OCI-LY7 (cell line): Measurements from ENCODE around the gene HOXB6. TPM values are rescaled to one million over a fixed set of nuclear protein-coding genes. Genes with fewer than 3 reads are reported as not detected.

ENCODE experiments used
- BruUV-seq: library from RNA; stranded (reverse); fragments of 400-500 nt; replicated peaks from 2 replicates; lab custom pipeline; 2021; lab: Mats Ljungman, UMichigan
- CTCF ChIA-PET: fragments of 300-600 bp; sonication (Branson Sonifier 250); formaldehyde crosslinking; loops from one replicate; lab custom pipeline; 2022; ENCODE audit warnings: antibody characterized with exemption; ENCODE audit not compliant: unreplicated experiment; lab: Charles Lee
- POLR2A ChIA-PET: fragments of 300-600 bp; sonication (Branson Sonifier 250); formaldehyde crosslinking; loops from one replicate; lab custom pipeline; 2022; ENCODE audit warnings: antibody characterized with exemption; lab: Charles Lee
- DNase-seq: peaks from one replicate; pipeline ENCODE4 v3.0.0-alpha.2; 2015; ENCODE audit warnings: low spot score
- H2AFZ ChIP-seq: fragments of 200-600 bp; sonication (generic), shearing (Covaris generic); 2 replicates; pipeline ENCODE4 v1.6.1; 2014; ENCODE audit warnings: mild to moderate bottlenecking, antibody characterized with exemption, low read length, moderate library complexity
- H3K27ac ChIP-seq: fragments of 200-600 bp; sonication (generic); 2 replicates; pipeline ENCODE4 v1.5.1; 2014; ENCODE audit warnings: mixed run types, low read depth, mild to moderate bottlenecking, moderate library complexity, low read length, inconsistent platforms; ENCODE audit not compliant: poor library complexity, severe bottlenecking
- H3K36me3 ChIP-seq: fragments of 200-600 bp; sonication (generic); 2 replicates; pipeline ENCODE4 v1.6.1; 2014; ENCODE audit warnings: mild to moderate bottlenecking, antibody characterized with exemption, low read length, moderate library complexity, mixed read lengths; ENCODE audit not compliant: insufficient read depth
- H3K4me1 ChIP-seq: fragments of 200-600 bp; sonication (generic); 2 replicates; pipeline ENCODE4 v1.5.1; 2014; ENCODE audit warnings: mild to moderate bottlenecking, low read length; ENCODE audit not compliant: insufficient read depth, poor library complexity, severe bottlenecking
- H3K4me2 ChIP-seq: fragments of 200-600 bp; sonication (generic); 2 replicates; pipeline ENCODE4 v1.6.1; 2014; ENCODE audit warnings: mild to moderate bottlenecking, low read length
- H3K4me3 ChIP-seq: fragments of 200-600 bp; sonication (generic); 2 replicates; pipeline ENCODE4 v1.5.1; 2014; ENCODE audit warnings: mild to moderate bottlenecking, low read depth, low read length; ENCODE audit not compliant: poor library complexity, severe bottlenecking
- H3K79me2 ChIP-seq: fragments of 200-600 bp; sonication (generic); 2 replicates; pipeline ENCODE4 v1.6.1; 2016; ENCODE audit warnings: low read depth, mild to moderate bottlenecking, low read length, moderate library complexity, mixed read lengths; ENCODE audit not compliant: insufficient read depth
- H3K9me2 ChIP-seq: fragments of 200-600 bp; sonication (generic); 2 replicates; pipeline ENCODE4 v1.6.1; 2016; ENCODE audit warnings: mild to moderate bottlenecking, low read length, mixed read lengths; ENCODE audit not compliant: insufficient read depth
- H3K9me3 ChIP-seq: fragments of 200-600 bp; sonication (generic); 2 replicates; pipeline ENCODE4 v1.6.1; 2014; ENCODE audit warnings: mild to moderate bottlenecking, mixed run types, low read length, mixed read lengths
- H4K20me1 ChIP-seq: fragments of 200-600 bp; sonication (generic); 2 replicates; pipeline ENCODE4 v1.6.1; 2014; ENCODE audit warnings: mild to moderate bottlenecking, antibody characterized with exemption, low read length, moderate library complexity, mixed read lengths; ENCODE audit not compliant: insufficient read depth
- CTCF ChIP-seq: fragments of 200-600 bp; sonication (generic); conservative IDR thresholded peaks from 2 replicates; pipeline ENCODE4 v1.5.1; 2014; ENCODE audit warnings: mild to moderate bottlenecking, antibody characterized with exemption, low read length, moderate library complexity, mixed read lengths
- EZH2phosphoT487 ChIP-seq: fragments of 200-600 bp; sonication (generic); IDR thresholded peaks from 2 replicates; pipeline ENCODE4 v1.6.1; 2018; ENCODE audit warnings: low read depth, borderline replicate concordance, mild to moderate bottlenecking, mixed run types, antibody characterized with exemption, low read length, moderate library complexity, mixed read lengths
- intact Hi-C: fragments of 100-400 bp; cut with micrococcal nuclease; formaldehyde crosslinking; loops from one replicate; pipeline ENCODE4 v1.10.0; 2022; ENCODE audit not compliant: unreplicated experiment
- total RNA-seq, 2 experiments: library from RNA; depleted of rRNA in 1 of 2; stranded (reverse); fragments of >200 nt in 1 of 2; shearing (Covaris generic) in 1 of 2; gene quantifications; 2 replicates each; pipeline ENCODE4 v1.2.3, GENCODE V29; 2014 to 2022

Gene HOXB6
- total RNA-seq, 2 experiments from 2014 or later: not detected

- H4K20me1 ChIP-seq: no peaks in the 10 kb centered on the region
- ChIA-PET POLR2A (no interaction called here), CTCF (interaction anchor here (0.6 kb wide), 1 partner anchor 678 kb away, joined by 4 read pairs; no protein-coding TSS in a partner anchor)
- intact Hi-C loops: no loop called here
- H3K9me2 ChIP-seq: no peaks in the 10 kb centered on the region
- H3K4me2 ChIP-seq: no peak overlapping the region
- no peak overlapping the region for H3K4me3 ChIP-seq
- no peak for TF ChIP-seq CTCF
- no peak for TF ChIP-seq EZH2phosphoT487
- H3K4me1 ChIP-seq: no peaks in the 10 kb centered on the region
- no peaks in the 10 kb centered on the region for H3K79me2 ChIP-seq
- BruUV-seq: no TSS peak
- H3K27ac ChIP-seq: no peak overlapping the region
- no peaks in the 10 kb centered on the region for H3K9me3 ChIP-seq
- H3K36me3 ChIP-seq: no peaks in the 10 kb centered on the region
- no peak for DNase-seq
- no peak overlapping the region for H2AFZ ChIP-seq
Measured at GRCh38 chr17:48559840-48560817, 44.7 kb downstream of the HOXB6 start.

GRCh38 chr17:48559122-48559839, 45.5 kb downstream of the HOXB6 start:
- no peak overlapping the region for H3K4me2 ChIP-seq
- H3K36me3 ChIP-seq: no peaks in the 10 kb centered on the region
- no peak overlapping the region for H3K4me3 ChIP-seq
- no peaks in the 10 kb centered on the region for H3K79me2 ChIP-seq
- intact Hi-C loops: no loop called here
- H4K20me1 ChIP-seq: no peaks in the 10 kb centered on the region
- TF ChIP-seq CTCF (no peak), EZH2phosphoT487 (no peak)
- no peaks in the 10 kb centered on the region for H3K4me1 ChIP-seq
- BruUV-seq: no TSS peak
- ChIA-PET POLR2A (no interaction called here), CTCF (no interaction called here)
- H3K9me2 ChIP-seq: no peaks in the 10 kb centered on the region
- H3K9me3 ChIP-seq: no peaks in the 10 kb centered on the region
- no peak overlapping the region for H2AFZ ChIP-seq
- H3K27ac ChIP-seq: no peak overlapping the region
- DNase-seq: no peak
